Skeletal muscle satellite cell (primary cell): ENCODE measurements around the gene RAB34.

Experiments
- H3K27me3 ChIP-seq: 2 replicates; pipeline ENCODE4 v1.7.0; 2013; ENCODE audit warnings: low read length; ENCODE audit not compliant: control insufficient read depth, insufficient read depth
- H3K36me3 ChIP-seq: 2 replicates; pipeline ENCODE4 v1.7.0; 2013; ENCODE audit warnings: mild to moderate bottlenecking, control low read depth, low read length; ENCODE audit not compliant: insufficient read depth
- H3K4me1 ChIP-seq: 2 replicates; pipeline ENCODE4 v1.7.0; 2013; ENCODE audit warnings: low read length; ENCODE audit not compliant: control insufficient read depth, insufficient read depth
- H3K4me2 ChIP-seq: 2 replicates; pipeline ENCODE4 v1.7.0; 2013; ENCODE audit warnings: mild to moderate bottlenecking, low read length
- H3K4me3 ChIP-seq: 2 replicates; pipeline ENCODE4 v1.7.0; 2013; ENCODE audit warnings: low read length
- H3K9ac ChIP-seq: 2 replicates; pipeline ENCODE4 v1.7.0; 2013; ENCODE audit warnings: mild to moderate bottlenecking, low read depth, low read length, moderate library complexity
- H3K9me3 ChIP-seq: replicated peaks from 2 replicates; pipeline ENCODE4 v1.7.0; 2013; ENCODE audit warnings: mild to moderate bottlenecking, control low read depth, low read length

Gene RAB34

GRCh38 chr17:28751600-28752366 lies 34.1 kb upstream of the RAB34 start:
- H3K4me2 ChIP-seq = no peak overlapping the region
- peaks cover 67% of the 10 kb centered on the region for H3K36me3 ChIP-seq
- peaks cover 13% of the 10 kb centered on the region for H3K4me1 ChIP-seq
- H3K4me3 ChIP-seq = no peak overlapping the region
- no peak overlapping the region for H3K9ac ChIP-seq
- H3K9me3 ChIP-seq = no peaks in the 10 kb centered on the region
- no peaks in the 10 kb centered on the region for H3K27me3 ChIP-seq

- Histone ChIP-seq H3K4me2 (no peak overlapping the region), H3K27me3 (no peaks in the 10 kb centered on the region), H3K9me3 (no peaks in the 10 kb centered on the region), H3K9ac (peak overlapping the region; percentile 5), H3K4me1 (peaks cover 19% of the 10 kb centered on the region), H3K36me3 (peaks cover 63% of the 10 kb centered on the region), H3K4me3 (no peak overlapping the region)
These were observed 32.7 kb upstream of the RAB34 start for GRCh38 chr17:28750178-28751047.

GRCh38 chr17:28749516-28750177 lies 32.0 kb upstream of the RAB34 start:
- no peak overlapping the region for H3K4me3 ChIP-seq
- peaks cover 62% of the 10 kb centered on the region for H3K36me3 ChIP-seq
- H3K4me1 ChIP-seq = peaks cover 18% of the 10 kb centered on the region

GRCh38 chr17:28748852-28749515 lies 31.3 kb upstream of the RAB34 start:
- peaks cover 18% of the 10 kb centered on the region for H3K4me1 ChIP-seq
- H3K9ac ChIP-seq = no peak overlapping the region
- no peaks in the 10 kb centered on the region for H3K27me3 ChIP-seq
- H3K9me3 ChIP-seq = no peaks in the 10 kb centered on the region
- peaks cover 64% of the 10 kb centered on the region for H3K36me3 ChIP-seq
- H3K4me2 ChIP-seq = no peak overlapping the region
- H3K4me3 ChIP-seq = no peak overlapping the region

More at GRCh38 chr17:28749516-28750177, 32.0 kb upstream of the RAB34 start:
- H3K9ac ChIP-seq = no peak overlapping the region
- no peak overlapping the region for H3K4me2 ChIP-seq
- H3K27me3 ChIP-seq = no peaks in the 10 kb centered on the region
- no peaks in the 10 kb centered on the region for H3K9me3 ChIP-seq

- Histone ChIP-seq H3K4me1 (peaks cover 24% of the 10 kb centered on the region), H3K9ac (no peak overlapping the region), H3K36me3 (peaks cover 64% of the 10 kb centered on the region), H3K4me2 (no peak overlapping the region), H3K4me3 (no peak overlapping the region), H3K27me3 (no peaks in the 10 kb centered on the region), H3K9me3 (no peaks in the 10 kb centered on the region)
These were observed 30.4 kb upstream of the RAB34 start for GRCh38 chr17:28747801-28748750.

- peaks cover 60% of the 10 kb centered on the region for H3K36me3 ChIP-seq
These were observed 29.5 kb upstream of the RAB34 start for GRCh38 chr17:28747051-28747691.

GRCh38 chr17:28746611-28747050 lies 29.0 kb upstream of the RAB34 start:
- Histone ChIP-seq H3K4me2 (peak overlapping the region; percentile 96), H3K4me3 (peak overlapping the region; percentile 96), H3K36me3 (peaks cover 55% of the 10 kb centered on the region), H3K9me3 (no peaks in the 10 kb centered on the region), H3K4me1 (peaks cover 31% of the 10 kb centered on the region), H3K9ac (peak overlapping the region; percentile 9), H3K27me3 (no peaks in the 10 kb centered on the region)

More at GRCh38 chr17:28747051-28747691, 29.5 kb upstream of the RAB34 start:
- Histone ChIP-seq H3K4me2 (peak overlapping the region; percentile 96), H3K4me1 (peaks cover 31% of the 10 kb centered on the region), H3K9ac (no peak overlapping the region), H3K27me3 (no peaks in the 10 kb centered on the region), H3K4me3 (no peak overlapping the region), H3K9me3 (no peaks in the 10 kb centered on the region)

GRCh38 chr17:28745786-28746411 lies 28.2 kb upstream of the RAB34 start:
- peak overlapping the region; percentile 96 for H3K4me2 ChIP-seq
- H3K4me3 ChIP-seq = peak overlapping the region; percentile 96
- peak overlapping the region; percentile 93 for H3K9ac ChIP-seq
- H3K4me1 ChIP-seq = peaks cover 31% of the 10 kb centered on the region
- no peaks in the 10 kb centered on the region for H3K9me3 ChIP-seq
- no peaks in the 10 kb centered on the region for H3K27me3 ChIP-seq
- H3K36me3 ChIP-seq = peaks cover 50% of the 10 kb centered on the region

- Histone ChIP-seq H3K4me2 (peak overlapping the region; percentile 96), H3K27me3 (no peaks in the 10 kb centered on the region), H3K4me1 (peaks cover 31% of the 10 kb centered on the region), H3K9me3 (peaks cover 4% of the 10 kb centered on the region), H3K36me3 (peaks cover 43% of the 10 kb centered on the region), H3K4me3 (peak overlapping the region; percentile 96), H3K9ac (peak overlapping the region; percentile 93)
These were observed 27.5 kb upstream of the RAB34 start for GRCh38 chr17:28744972-28745785.
